PC-3 (cell line): Measurements from ENCODE around the gene RREB1. TPM values are rescaled to one million over a fixed set of nuclear protein-coding genes. Genes with fewer than 3 reads are reported as not detected.

ENCODE experiments used
- ATAC-seq: fragments of 200-7000 bp; cut with Tn5 transposase; 2 replicates; pipeline ENCODE4 v1.9.1; 2020; ENCODE audit warnings: mild to moderate bottlenecking, moderate library complexity
- BruUV-seq: library from RNA; stranded (reverse); fragments of 400-500 nt; replicated peaks from 2 replicates; lab custom pipeline; 2021; lab: Mats Ljungman, UMichigan
- CTCF ChIA-PET: fragments of 300-600 bp; sonication (Branson Sonifier 250); formaldehyde crosslinking; loops from one replicate; lab custom pipeline; 2022; ENCODE audit warnings: antibody characterized with exemption; lab: Charles Lee
- POLR2A ChIA-PET: fragments of 300-600 bp; sonication (Branson Sonifier 250); formaldehyde crosslinking; loops from one replicate; lab custom pipeline; 2022; ENCODE audit warnings: antibody characterized with exemption; ENCODE audit not compliant: unreplicated experiment; lab: Charles Lee
- DNase-seq: peaks from one replicate; pipeline ENCODE4 v3.0.0-alpha.2; 2015
- H2AFZ ChIP-seq: fragments of 300-600 bp; sonication (generic); 2 replicates; pipeline ENCODE4 v1.6.0; 2016; ENCODE audit warnings: antibody characterized with exemption, low read length
- H3F3A ChIP-seq: fragments of 300-600 bp; sonication (generic); one replicate; pipeline ENCODE4 v1.6.0; 2017; ENCODE audit warnings: antibody characterized with exemption, low read length, control low read depth, mild to moderate bottlenecking; ENCODE audit not compliant: unreplicated experiment
- H3K27ac ChIP-seq: fragments of 300-600 bp; sonication (generic); 2 replicates; pipeline ENCODE4 v1.5.1; 2016; ENCODE audit warnings: mild to moderate bottlenecking, low read length
- H3K27me3 ChIP-seq: fragments of 300-600 bp; sonication (generic); 2 replicates; pipeline ENCODE4 v1.6.1; 2016; ENCODE audit warnings: low read length, mixed read lengths
- H3K36me3 ChIP-seq: fragments of 300-600 bp; sonication (generic); 2 replicates; pipeline ENCODE4 v1.6.1; 2016; ENCODE audit warnings: low read depth, mixed run types, low read length, mixed read lengths
- H3K4me1 ChIP-seq: fragments of 300-600 bp; sonication (generic); 2 replicates; pipeline ENCODE4 v1.5.1; 2016; ENCODE audit warnings: low read length; ENCODE audit not compliant: insufficient read depth
- H3K4me2 ChIP-seq: fragments of 300-600 bp; sonication (generic); 2 replicates; pipeline ENCODE4 v1.6.0; 2016; ENCODE audit warnings: low read length
- H3K4me3 ChIP-seq: fragments of 300-600 bp; sonication (generic); 2 replicates; pipeline ENCODE4 v1.5.1; 2016; ENCODE audit warnings: mild to moderate bottlenecking, low read length, mixed read lengths
- H3K79me2 ChIP-seq: fragments of 300-600 bp; sonication (generic); 2 replicates; pipeline ENCODE4 v1.6.1; 2017; ENCODE audit warnings: low read length, mixed read lengths
- H3K9ac ChIP-seq: fragments of 300-600 bp; sonication (generic); 2 replicates; pipeline ENCODE4 v1.6.0; 2016; ENCODE audit warnings: mild to moderate bottlenecking, low read length
- H3K9me2 ChIP-seq: fragments of 300-600 bp; sonication (generic); replicated peaks from 2 replicates; pipeline ENCODE4 v1.6.1; 2016; ENCODE audit warnings: mixed run types, low read length, mixed read lengths
- H3K9me3 ChIP-seq: fragments of 300-600 bp; sonication (generic); 2 replicates; pipeline ENCODE4 v1.6.1; 2016; ENCODE audit warnings: low read length, mixed read lengths
- H4K20me1 ChIP-seq: fragments of 300-600 bp; sonication (generic); 2 replicates; pipeline ENCODE4 v1.6.1; 2016; ENCODE audit warnings: low read length, mixed read lengths
- CTCF ChIP-seq: fragments of 300-600 bp; sonication (generic); conservative IDR thresholded peaks from 2 replicates; pipeline ENCODE4 v1.5.1; 2017; ENCODE audit warnings: antibody characterized with exemption, low read depth, mild to moderate bottlenecking, low read length
- EZH2 ChIP-seq: fragments of 300-600 bp; sonication (generic); IDR thresholded peaks from one replicate; pipeline ENCODE4 v1.6.1; 2017; ENCODE audit warnings: antibody characterized with exemption, mild to moderate bottlenecking, low read length; ENCODE audit not compliant: unreplicated experiment
- EZH2phosphoT487 ChIP-seq: fragments of 300-600 bp; sonication (generic); IDR thresholded peaks from 2 replicates; pipeline ENCODE4 v1.6.1; 2018; ENCODE audit warnings: mild to moderate bottlenecking, antibody characterized with exemption, low read length, borderline replicate concordance
- intact Hi-C: fragments of 100-400 bp; cut with micrococcal nuclease; formaldehyde crosslinking; loops from 2 replicates; pipeline ENCODE4 v1.9.0; 2023
- total RNA-seq: library from RNA; depleted of rRNA; stranded (reverse); fragments of >200 nt; gene quantifications from 2 replicates; pipeline ENCODE4 v1.2.3, GENCODE V29; 2014

Gene RREB1
- total RNA-seq, 1 experiment from 2014 or later, result 26.0 TPM

GRCh38 chr6:7077856-7078255 lies 29.9 kb upstream of the RREB1 start:
- no TSS peak for BruUV-seq
- intact Hi-C loops, result no loop called here
- Histone ChIP-seq H2AFZ (no peak overlapping the region), H3K79me2 (no peaks in the 10 kb centered on the region), H3K9ac (no peak overlapping the region), H3K27me3 (no peaks in the 10 kb centered on the region), H4K20me1 (no peaks in the 10 kb centered on the region), H3K4me3 (no peak overlapping the region), H3K27ac (no peak overlapping the region), H3F3A (no peaks in the 10 kb centered on the region), H3K9me2 (no peaks in the 10 kb centered on the region), H3K36me3 (no peaks in the 10 kb centered on the region), H3K4me2 (no peak overlapping the region), H3K9me3 (no peaks in the 10 kb centered on the region), H3K4me1 (no peaks in the 10 kb centered on the region)
- no peak for DNase-seq
- no peak for ATAC-seq
- POLR2A ChIA-PET, result no interaction called here
- CTCF ChIA-PET, result no interaction called here
- TF ChIP-seq EZH2, result no peak
- no peak for TF ChIP-seq EZH2phosphoT487
- no peak for TF ChIP-seq CTCF

- no peak overlapping the region for H3K4me2 ChIP-seq
- TF ChIP-seq EZH2phosphoT487 (no peak), CTCF (no peak), EZH2 (no peak)
- no peaks in the 10 kb centered on the region for H3K27me3 ChIP-seq
- H3K36me3 ChIP-seq, result no peaks in the 10 kb centered on the region
- ChIA-PET POLR2A (interaction anchor here (0.6 kb wide), 1 partner anchor 27 kb away, joined by 6 read pairs; no protein-coding TSS in a partner anchor), CTCF (no interaction called here)
- no peaks in the 10 kb centered on the region for H3K9me2 ChIP-seq
- H4K20me1 ChIP-seq, result no peaks in the 10 kb centered on the region
- H3K9ac ChIP-seq, result no peak overlapping the region
- DNase-seq (no peak), ATAC-seq (no peak)
- H3K9me3 ChIP-seq, result no peaks in the 10 kb centered on the region
- no peak overlapping the region for H3K27ac ChIP-seq
- intact Hi-C loops, result no loop called here
- BruUV-seq, result no TSS peak
- no peak overlapping the region for H3K4me3 ChIP-seq
- H3F3A ChIP-seq, result no peaks in the 10 kb centered on the region
- no peak overlapping the region for H2AFZ ChIP-seq
- no peaks in the 10 kb centered on the region for H3K4me1 ChIP-seq
- no peaks in the 10 kb centered on the region for H3K79me2 ChIP-seq
Observed at GRCh38 chr6:7078856-7079255, 28.9 kb upstream of the RREB1 start.

- CTCF ChIA-PET, result no interaction called here
Observed at GRCh38 chr6:7080311-7080710, 27.4 kb upstream of the RREB1 start.

More at GRCh38 chr6:7080311-7080710, 27.4 kb upstream of the RREB1 start:
- Histone ChIP-seq H3K36me3 (no peaks in the 10 kb centered on the region), H2AFZ (no peak overlapping the region), H3K79me2 (no peaks in the 10 kb centered on the region), H3K4me1 (no peaks in the 10 kb centered on the region), H3K9me2 (no peaks in the 10 kb centered on the region), H3F3A (no peaks in the 10 kb centered on the region), H3K4me3 (no peak overlapping the region), H3K4me2 (no peak overlapping the region), H4K20me1 (no peaks in the 10 kb centered on the region), H3K27ac (no peak overlapping the region), H3K9me3 (no peaks in the 10 kb centered on the region), H3K27me3 (no peaks in the 10 kb centered on the region), H3K9ac (no peak overlapping the region)
- TF ChIP-seq CTCF (no peak), EZH2phosphoT487 (no peak), EZH2 (no peak)
- POLR2A ChIA-PET, result no interaction called here
- intact Hi-C loops, result no loop called here
- DNase-seq, result no peak
- BruUV-seq, result no TSS peak
- ATAC-seq, result no peak
